Panc1 (cell line): ENCODE results near the gene SCAF8. TPM values are rescaled to one million over a fixed set of nuclear protein-coding genes. Genes with fewer than 3 reads are reported as not detected.

Experiments used
- ATAC-seq: fragments of 200-7000 bp; cut with Tn5 transposase; 2 replicates; pipeline ENCODE4 v1.9.1; 2020; ENCODE audit warnings: mild to moderate bottlenecking, moderate library complexity
- BruUV-seq: library from RNA; stranded (reverse); fragments of 400-500 nt; replicated peaks from 2 replicates; lab custom pipeline; 2021; lab: Mats Ljungman, UMichigan
- CTCF ChIA-PET: fragments of 300-600 bp; sonication (Branson Sonifier 250); formaldehyde crosslinking; loops from one replicate; lab custom pipeline; 2022; ENCODE audit warnings: antibody characterized with exemption; lab: Charles Lee
- POLR2A ChIA-PET: fragments of 300-600 bp; sonication (Branson Sonifier 250); formaldehyde crosslinking; loops from one replicate; lab custom pipeline; 2022; ENCODE audit warnings: antibody characterized with exemption; lab: Charles Lee
- DNase-seq: peaks from one replicate; pipeline ENCODE4 v3.0.0-alpha.2; 2010; ENCODE audit warnings: low read depth, low spot score
- H3K27ac ChIP-seq: 2 replicates; pipeline ENCODE4 v1.5.1; 2011; ENCODE audit warnings: mild to moderate bottlenecking, low read length, inconsistent platforms
- H3K27me3 ChIP-seq: fragments of 200-500 bp; sonication (Bioruptor generic); 2 replicates; pipeline ENCODE4 v1.6.0; 2014; ENCODE audit warnings: low read length, inconsistent platforms; ENCODE audit not compliant: control insufficient read depth, insufficient read depth
- H3K36me3 ChIP-seq: fragments of 200-500 bp; sonication (Bioruptor generic); 2 replicates; pipeline ENCODE4 v1.5.1; 2014; ENCODE audit warnings: inconsistent platforms, mild to moderate bottlenecking, low read length, moderate library complexity; ENCODE audit not compliant: control insufficient read depth, insufficient read depth
- H3K4me1 ChIP-seq: 2 replicates; pipeline ENCODE4 v1.5.1; 2011; ENCODE audit warnings: inconsistent platforms, mild to moderate bottlenecking, low read length, moderate library complexity; ENCODE audit not compliant: control insufficient read depth, insufficient read depth
- H3K4me3 ChIP-seq, 2 experiments: 2 replicates each; pipeline ENCODE4 v1.5.1; 2011 to 2012; ENCODE audit warnings: low read depth in 2 of 2, low read length in 2 of 2, mild to moderate bottlenecking in 2 of 2, inconsistent platforms in 1 of 2, moderate library complexity in 1 of 2
- H3K9me3 ChIP-seq: fragments of 200-500 bp; sonication (Bioruptor generic); 2 replicates; pipeline ENCODE4 v1.5.1; 2014; ENCODE audit warnings: low read depth, mild to moderate bottlenecking, inconsistent platforms, low read length, moderate library complexity; ENCODE audit not compliant: control insufficient read depth, insufficient read depth
- POLR2AphosphoS5 ChIP-seq: IDR thresholded peaks from 2 replicates; pipeline ENCODE4 v1.6.1; 2012; ENCODE audit warnings: mild to moderate bottlenecking, low read depth, low read length, moderate library complexity
- REST ChIP-seq, 2 experiments: IDR thresholded peaks; 2 replicates each; pipeline ENCODE4 v1.6.1; 2011 to 2012; ENCODE audit warnings: low read depth in 2 of 2, control low read depth in 1 of 2, low read length in 1 of 2, mild to moderate bottlenecking in 1 of 2, moderate library complexity in 1 of 2; ENCODE audit not compliant: insufficient read depth in 1 of 2
- TCF7L2 ChIP-seq: IDR thresholded peaks from 2 replicates; pipeline ENCODE4 v1.6.1; 2011; ENCODE audit warnings: mild to moderate bottlenecking, low read depth, low read length, inconsistent platforms
- in situ Hi-C: cut with HindIII; loops from 2 replicates; pipeline ENCODE4 v1.10.0; 2016; ENCODE audit warnings: low sequenced_read_pairs, low pct_unique_long_range_greater_than_20kb
- intact Hi-C: fragments of 100-400 bp; cut with micrococcal nuclease; formaldehyde crosslinking; loops from one replicate; pipeline ENCODE4 v1.10.0; 2022; ENCODE audit not compliant: unreplicated experiment
- total RNA-seq: library from RNA; stranded (reverse); gene quantifications from one replicate; pipeline ENCODE4 v1.2.1, GENCODE V29; 2021; ENCODE audit not compliant: unreplicated experiment
- TF ChIP-seq, protein P1 (sequence below): fragments of 450-650 bp; IDR thresholded peaks from 2 replicates; pipeline ENCODE4 v1.5.1; 2017; ENCODE audit warnings: mild to moderate bottlenecking

The SCAF8 gene
- total RNA-seq, 1 experiment from 2014 or later: 38.9 TPM

DNA sequence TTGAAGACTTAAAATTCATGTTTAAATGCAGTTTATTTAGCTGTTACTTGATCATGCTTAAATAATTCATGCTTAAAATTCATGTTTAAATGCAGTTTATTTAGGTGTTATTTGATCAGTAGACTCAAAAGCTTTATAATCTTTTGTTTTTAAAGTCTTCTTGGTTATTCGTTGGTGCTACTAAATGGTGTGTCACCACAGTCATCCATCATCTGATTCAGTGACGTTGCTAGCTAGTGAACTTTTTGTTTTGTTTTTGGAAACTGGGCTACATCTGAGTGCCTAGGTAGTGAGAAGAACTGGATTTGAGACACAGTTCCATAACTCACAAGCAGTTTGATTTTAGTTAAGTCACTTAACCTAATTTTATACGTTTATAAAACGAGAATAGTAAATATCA, 20.9 kb downstream of the SCAF8 start:
- intact Hi-C loops (no loop called here), in situ Hi-C loops (no loop called here)
- ChIA-PET POLR2A (no interaction called here), CTCF (interaction anchor here (0.6 kb wide), 1 partner anchor 50 kb away, joined by 3 read pairs; no protein-coding TSS in a partner anchor)
- no peak for TF ChIP-seq REST (IDR thresholded peaks at IDR 0.05; ENCODE audit: insufficient read depth in 1 of 2, low read depth in 2 of 2, low read length in 1 of 2)
- TF ChIP-seq POLR2AphosphoS5: no peak
- Histone ChIP-seq H3K27ac (no peak overlapping the region), H3K27me3 (no peaks in the 10 kb centered on the region), H3K36me3 (no peaks in the 10 kb centered on the region), H3K4me1 (peaks cover 16% of the 10 kb centered on the region), H3K9me3 (no peaks in the 10 kb centered on the region), H3K4me3 (no peak overlapping the region)
- DNase-seq (no peak), ATAC-seq (no peak)
- BruUV-seq: no TSS peak

- DNase-seq: no peak
- H3K9me3 ChIP-seq: no peaks in the 10 kb centered on the region
- POLR2A ChIA-PET: interaction anchor here (0.7 kb wide), 1 partner anchor 9 kb away, joined by 3 read pairs; no protein-coding TSS in a partner anchor
- in situ Hi-C loops: no loop called here
- CTCF ChIA-PET: interaction anchor here (0.7 kb wide), 1 partner anchor 12 kb away, joined by 7 read pairs; no protein-coding TSS in a partner anchor
- no peaks in the 10 kb centered on the region for H3K36me3 ChIP-seq
- H3K4me3 ChIP-seq: no peak overlapping the region
- no peak for ATAC-seq
- peaks cover 12% of the 10 kb centered on the region for H3K4me1 ChIP-seq
- H3K27ac ChIP-seq: no peak overlapping the region
- H3K27me3 ChIP-seq: no peaks in the 10 kb centered on the region
- BruUV-seq: no TSS peak
- intact Hi-C loops: no loop called here
- TF ChIP-seq POLR2AphosphoS5 (no peak), TCF7L2 (no peak), REST (IDR thresholded peaks at IDR 0.05; ENCODE audit: insufficient read depth in 1 of 2, low read depth in 2 of 2, low read length in 1 of 2) (no peak)
- TF ChIP-seq, protein P1, sequence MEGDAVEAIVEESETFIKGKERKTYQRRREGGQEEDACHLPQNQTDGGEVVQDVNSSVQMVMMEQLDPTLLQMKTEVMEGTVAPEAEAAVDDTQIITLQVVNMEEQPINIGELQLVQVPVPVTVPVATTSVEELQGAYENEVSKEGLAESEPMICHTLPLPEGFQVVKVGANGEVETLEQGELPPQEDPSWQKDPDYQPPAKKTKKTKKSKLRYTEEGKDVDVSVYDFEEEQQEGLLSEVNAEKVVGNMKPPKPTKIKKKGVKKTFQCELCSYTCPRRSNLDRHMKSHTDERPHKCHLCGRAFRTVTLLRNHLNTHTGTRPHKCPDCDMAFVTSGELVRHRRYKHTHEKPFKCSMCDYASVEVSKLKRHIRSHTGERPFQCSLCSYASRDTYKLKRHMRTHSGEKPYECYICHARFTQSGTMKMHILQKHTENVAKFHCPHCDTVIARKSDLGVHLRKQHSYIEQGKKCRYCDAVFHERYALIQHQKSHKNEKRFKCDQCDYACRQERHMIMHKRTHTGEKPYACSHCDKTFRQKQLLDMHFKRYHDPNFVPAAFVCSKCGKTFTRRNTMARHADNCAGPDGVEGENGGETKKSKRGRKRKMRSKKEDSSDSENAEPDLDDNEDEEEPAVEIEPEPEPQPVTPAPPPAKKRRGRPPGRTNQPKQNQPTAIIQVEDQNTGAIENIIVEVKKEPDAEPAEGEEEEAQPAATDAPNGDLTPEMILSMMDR: no peak
These were observed 24.3 kb downstream of the SCAF8 start for GRCh38 chr6:154757352-154758050.
